Measurements from ENCODE around the gene STAB2. TPM values are rescaled to one million over a fixed set of nuclear protein-coding genes. Genes with fewer than 3 reads are reported as not detected.

The STAB2 gene
- total RNA-seq, 1 donor from 2014 or later: 0.13 TPM

- intact Hi-C loops (cut with DNase I): no loop called here
- DNase-seq (ENCODE audit: low spot score) (no peak), ATAC-seq (no peak)
Measured at GRCh38 chr12:103814436-103814835, 227.4 kb downstream of the STAB2 start.

Other genes starting within 250 kb of the STAB2 start
- gene C12orf42, start 91.3 kb upstream of the STAB2 start, total RNA-seq: 0.89 TPM

Measured in sciatic nerve (tissue), 2 donors.